ENCODE results near the gene ARMC9. TPM values are rescaled to one million over a fixed set of nuclear protein-coding genes. Genes with fewer than 3 reads are reported as not detected.
A peak's percentile ranks its signal among the peaks of the same experiment; 100 is the strongest.

ARMC9 gene
- total RNA-seq, 3 donors from 2014 or later: 10.9 to 32.2 (median 11.9) TPM

- ATAC-seq (no peak), DNase-seq (peak in 1 of 3 donors; percentile 49)
- Histone ChIP-seq H3K36me3 (ENCODE audit: low read depth) (no peaks in the 10 kb centered on the region), H3K9me3 (no peaks in the 10 kb centered on the region), H3K4me3 (no peak overlapping the region), H3K4me1 (ENCODE audit: low read depth) (no peaks in the 10 kb centered on the region)
- TF ChIP-seq, protein P1, sequence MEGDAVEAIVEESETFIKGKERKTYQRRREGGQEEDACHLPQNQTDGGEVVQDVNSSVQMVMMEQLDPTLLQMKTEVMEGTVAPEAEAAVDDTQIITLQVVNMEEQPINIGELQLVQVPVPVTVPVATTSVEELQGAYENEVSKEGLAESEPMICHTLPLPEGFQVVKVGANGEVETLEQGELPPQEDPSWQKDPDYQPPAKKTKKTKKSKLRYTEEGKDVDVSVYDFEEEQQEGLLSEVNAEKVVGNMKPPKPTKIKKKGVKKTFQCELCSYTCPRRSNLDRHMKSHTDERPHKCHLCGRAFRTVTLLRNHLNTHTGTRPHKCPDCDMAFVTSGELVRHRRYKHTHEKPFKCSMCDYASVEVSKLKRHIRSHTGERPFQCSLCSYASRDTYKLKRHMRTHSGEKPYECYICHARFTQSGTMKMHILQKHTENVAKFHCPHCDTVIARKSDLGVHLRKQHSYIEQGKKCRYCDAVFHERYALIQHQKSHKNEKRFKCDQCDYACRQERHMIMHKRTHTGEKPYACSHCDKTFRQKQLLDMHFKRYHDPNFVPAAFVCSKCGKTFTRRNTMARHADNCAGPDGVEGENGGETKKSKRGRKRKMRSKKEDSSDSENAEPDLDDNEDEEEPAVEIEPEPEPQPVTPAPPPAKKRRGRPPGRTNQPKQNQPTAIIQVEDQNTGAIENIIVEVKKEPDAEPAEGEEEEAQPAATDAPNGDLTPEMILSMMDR (IDR thresholded peaks at IDR 0.05): no peak
- intact Hi-C loops (cut with DNase I, micrococcal nuclease): no loop called here
These were observed 190.4 kb downstream of the ARMC9 start for GRCh38 chr2:231388725-231389346.

DNA sequence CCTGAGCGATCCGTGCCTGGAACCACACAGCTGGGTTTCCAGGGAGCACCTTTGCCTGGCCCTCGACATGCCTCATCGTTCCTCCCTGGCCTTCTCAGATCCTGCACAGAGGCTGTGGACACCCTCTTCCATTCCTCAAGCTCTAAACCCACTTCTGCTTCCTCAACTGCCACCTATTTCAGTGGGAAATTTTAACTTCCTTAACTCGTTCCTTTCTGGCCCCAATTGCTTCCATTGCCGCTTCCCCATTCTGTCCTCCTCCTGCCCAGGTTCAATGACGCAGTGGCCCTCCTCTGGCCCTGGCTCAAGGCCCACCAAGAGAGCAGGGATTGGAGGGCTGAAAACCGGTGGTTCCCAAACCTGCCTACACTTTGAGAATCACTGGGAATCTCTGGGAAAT is 192.2 kb downstream of the ARMC9 start:
- DNase-seq: no peak
- intact Hi-C loops (cut with DNase I, micrococcal nuclease): no loop called here
- Histone ChIP-seq H3K36me3 (ENCODE audit: low read depth) (no peaks in the 10 kb centered on the region), H3K4me1 (ENCODE audit: low read depth) (no peaks in the 10 kb centered on the region), H3K9me3 (no peaks in the 10 kb centered on the region), H3K4me3 (no peak overlapping the region)
- TF ChIP-seq, protein P1 (IDR thresholded peaks at IDR 0.05): no peak
- ATAC-seq: no peak

DNA sequence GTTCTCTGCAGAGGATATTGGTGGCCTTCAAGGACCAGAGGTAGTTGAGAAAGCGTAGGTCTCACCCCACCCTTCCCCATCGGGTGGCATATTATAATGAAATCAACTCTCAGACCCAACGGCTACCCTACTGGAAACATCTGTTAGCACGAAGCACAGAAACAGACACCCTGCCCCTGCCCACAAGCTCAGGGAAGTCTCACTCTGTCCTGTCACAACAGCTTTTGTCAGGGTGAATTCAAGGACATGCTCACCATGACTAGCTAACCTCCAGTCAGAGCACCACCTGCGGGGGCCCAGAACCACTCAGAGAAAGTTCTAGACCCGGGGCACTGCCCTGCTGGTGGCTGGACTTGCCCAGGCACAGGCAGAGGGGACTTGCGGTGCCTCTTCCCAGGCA is 193.6 kb downstream of the ARMC9 start:
- intact Hi-C loops (cut with DNase I, micrococcal nuclease): no loop called here
- H3K4me1 ChIP-seq (ENCODE audit: low read depth): no peaks in the 10 kb centered on the region

GRCh38 chr2:231392431-231393148 is 194.2 kb downstream of the ARMC9 start:
- TF ChIP-seq, protein P1 (IDR thresholded peaks at IDR 0.05): no peak
- Histone ChIP-seq H3K9me3 (no peaks in the 10 kb centered on the region), H3K4me3 (no peak overlapping the region), H3K4me1 (ENCODE audit: low read depth) (peaks cover 3% of the 10 kb centered on the region), H3K36me3 (ENCODE audit: low read depth) (no peaks in the 10 kb centered on the region)
- ATAC-seq (no peak), DNase-seq (peak in 1 of 3 donors; percentile 40)
- intact Hi-C loops (cut with DNase I, micrococcal nuclease): no loop called here

More for the DNA sequence above, 193.6 kb downstream of the ARMC9 start:
- H3K36me3 ChIP-seq (ENCODE audit: low read depth): no peaks in the 10 kb centered on the region
- H3K9me3 ChIP-seq: no peaks in the 10 kb centered on the region
- no peak overlapping the region for H3K4me3 ChIP-seq
- TF ChIP-seq, protein P1 (IDR thresholded peaks at IDR 0.05): no peak
- DNase-seq (peak in 1 of 3 donors; percentile 23), ATAC-seq (no peak)

- ATAC-seq (no peak), DNase-seq (peak in 1 of 3 donors; percentile 58)
- Histone ChIP-seq H3K4me3 (no peak overlapping the region), H3K4me1 (ENCODE audit: low read depth) (peaks cover 11% of the 10 kb centered on the region), H3K36me3 (ENCODE audit: low read depth) (no peaks in the 10 kb centered on the region), H3K9me3 (no peaks in the 10 kb centered on the region)
- intact Hi-C loops (cut with DNase I, micrococcal nuclease): no loop called here
- TF ChIP-seq, protein P1 (IDR thresholded peaks at IDR 0.05): peak; percentile 13
These were observed 195.0 kb downstream of the ARMC9 start for GRCh38 chr2:231393149-231394131.
